K562 (cell line): Measurements from ENCODE around the gene KRTAP19-7. TPM values are rescaled to one million over a fixed set of nuclear protein-coding genes. Genes with fewer than 3 reads are reported as not detected.

Experiments
- ATAC-seq: fragments of 200-7000 bp; cut with Tn5 transposase; 3 replicates; pipeline ENCODE4 v1.9.1; 2020; ENCODE audit warnings: moderate library complexity
- BruUV-seq: library from RNA; stranded (reverse); fragments of 400-500 nt; replicated peaks from 2 replicates; lab custom pipeline; 2021; lab: Mats Ljungman, UMichigan
- CTCF ChIA-PET: fragments of 300-600 bp; formaldehyde crosslinking; extraction: SDS; loops from one replicate; lab custom pipeline; 2021; ENCODE audit warnings: low intra/inter-chr PET ratio; lab: Yijun Ruan, JAX
- POLR2A ChIA-PET: fragments of 300-600, 350-650 bp; sonication (Branson Sonifier 250); formaldehyde crosslinking; extraction: SDS; loops from one replicate; lab custom pipeline; 2021; ENCODE audit warnings: antibody characterized with exemption, inconsistent platforms; lab: Yijun Ruan, JAX
- DNase-seq, 4 experiments: peaks; one replicate each; pipeline versions ENCODE4 v3.0.0 to v3.0.0-alpha.2; 2011 to 2018; ENCODE audit warnings: low spot score in 3 of 4, mixed read lengths in 3 of 4; ENCODE audit errors: extremely low read depth in 1 of 4
- FAIRE-seq: peaks from 2 replicates; lab custom pipeline; 2011; peaks lifted over from hg19 to GRCh38; lab: Jason Lieb, UNC
- H2AFZ ChIP-seq: 2 replicates; pipeline ENCODE4 v1.6.0; 2011; ENCODE audit warnings: low read depth, low read length, control low read depth, inconsistent platforms
- H3K27ac ChIP-seq: fragments of 200-600 bp; 3 replicates; pipeline ENCODE4 v1.8.0; 2011; ENCODE audit warnings: low read depth, mild to moderate bottlenecking, control low read depth, inconsistent platforms, low read length, moderate library complexity, mixed read lengths; ENCODE audit errors: extremely low read depth
- H3K27me3 ChIP-seq, 2 experiments: fragments of 300-600 bp in 1 of 2; 2 replicates in 1 of 2; 3 replicates in 1 of 2; pipeline versions ENCODE4 v1.6.0 to v1.8.0; 2011; ENCODE audit warnings: inconsistent platforms in 2 of 2, low read length in 2 of 2, mild to moderate bottlenecking in 1 of 2, mixed read lengths in 1 of 2, moderate library complexity in 1 of 2; ENCODE audit not compliant: control insufficient read depth in 2 of 2, insufficient read depth in 2 of 2
- H3K36me3 ChIP-seq: fragments of 300-600 bp; 3 replicates; pipeline ENCODE4 v1.8.0; 2011; ENCODE audit warnings: mild to moderate bottlenecking, low read length, inconsistent platforms; ENCODE audit not compliant: control insufficient read depth, insufficient read depth
- H3K4me1 ChIP-seq, 2 experiments: fragments of 200-600 bp in 1 of 2; replicated peaks in 1 of 2; 2 replicates in 1 of 2; 3 replicates in 1 of 2; pipeline versions ENCODE4 v1.5.1 to v1.8.0; 2011; ENCODE audit warnings: inconsistent platforms in 2 of 2, low read length in 2 of 2, mild to moderate bottlenecking in 1 of 2, mixed read lengths in 1 of 2, moderate library complexity in 1 of 2; ENCODE audit not compliant: control insufficient read depth in 2 of 2, insufficient read depth in 2 of 2
- H3K4me2 ChIP-seq: 2 replicates; pipeline ENCODE4 v1.6.1; 2011; ENCODE audit warnings: low read length, control low read depth, inconsistent platforms, mixed read lengths; ENCODE audit not compliant: insufficient read depth
- H3K4me3 ChIP-seq: fragments of 200-600 bp; sonication (generic), shearing (Covaris generic); 2 replicates; pipeline ENCODE4 v1.5.1; 2016; ENCODE audit warnings: control low read depth, inconsistent platforms
- H3K79me2 ChIP-seq: fragments of 200-600 bp; 3 replicates; pipeline ENCODE4 v1.8.0; 2011; ENCODE audit warnings: low read length, inconsistent platforms; ENCODE audit not compliant: control insufficient read depth, insufficient read depth
- H3K9ac ChIP-seq, 2 experiments: 2 replicates each; pipeline versions ENCODE4 v1.6.0 to v1.6.1; 2011; ENCODE audit warnings: low read depth in 2 of 2, low read length in 2 of 2, control low read depth in 1 of 2, inconsistent platforms in 1 of 2, mild to moderate bottlenecking in 1 of 2, mixed read lengths in 1 of 2; ENCODE audit not compliant: insufficient read depth in 1 of 2
- H3K9me1 ChIP-seq: one replicate; pipeline ENCODE4 v1.6.0; 2011; ENCODE audit warnings: inconsistent platforms, mild to moderate bottlenecking, low read length, moderate library complexity; ENCODE audit not compliant: control insufficient read depth, insufficient read depth
- H3K9me3 ChIP-seq: replicated peaks from 2 replicates; pipeline ENCODE4 v1.5.1; 2011; ENCODE audit warnings: low read depth, low read length, inconsistent platforms; ENCODE audit not compliant: control insufficient read depth, insufficient read depth
- H4K20me1 ChIP-seq: replicated peaks from 2 replicates; pipeline ENCODE4 v1.6.1; 2011; ENCODE audit warnings: low read length, inconsistent platforms, mixed read lengths; ENCODE audit not compliant: control insufficient read depth, insufficient read depth
- FOS ChIP-seq: IDR thresholded peaks from 3 replicates; pipeline ENCODE4 v1.6.1; 2011; ENCODE audit not compliant: insufficient read length; ENCODE audit errors: extremely low read depth
- L3MBTL2 ChIP-seq: fragments of 450-650 bp; IDR thresholded peaks from 2 replicates; pipeline ENCODE4 v1.6.1; 2016; ENCODE audit warnings: mild to moderate bottlenecking, moderate library complexity
- PHF20 ChIP-seq: fragments of 450-650 bp; IDR thresholded peaks from 2 replicates; pipeline ENCODE4 v1.6.1; 2018; ENCODE audit not compliant: partially characterized antibody
- PREB ChIP-seq: sonication (generic); formaldehyde crosslinking; IDR thresholded peaks from 2 replicates; pipeline ENCODE4 v1.8.1; 2023; ENCODE audit warnings: mild to moderate bottlenecking, missing genetic modification reagents
- YY1 ChIP-seq, 3 experiments: IDR thresholded peaks; 2 replicates each; pipeline ENCODE4 v1.6.1; 2011; ENCODE audit warnings: low read length in 2 of 3, mild to moderate bottlenecking in 2 of 3, moderate library complexity in 2 of 3, borderline replicate concordance in 1 of 3, control low read depth in 1 of 3, low read depth in 1 of 3; ENCODE audit not compliant: insufficient read depth in 3 of 3, insufficient replicate concordance in 2 of 3, control insufficient read depth in 1 of 3, insufficient read length in 1 of 3; ENCODE audit errors: extremely low read depth in 1 of 3
- ZNF175 ChIP-seq: fragments of 200-800 bp; sonication (Bioruptor generic); IDR thresholded peaks from 2 replicates; pipeline ENCODE4 v1.6.1; 2016; ENCODE audit warnings: low read depth, mild to moderate bottlenecking, missing genetic modification characterization, missing compliant biosample characterization
- ZNF395 ChIP-seq: fragments of 200-800 bp; sonication (Bioruptor generic); IDR thresholded peaks from 2 replicates; pipeline ENCODE4 v1.6.1; 2017; ENCODE audit warnings: missing genetic modification characterization, missing compliant biosample characterization
- WGBS: fragments of 100-300 bp; shearing (Covaris generic); methylation state at CpG from one replicate; pipeline ENCODE4 v1.1.6; 2016; ENCODE audit warnings: low coverage, mixed read lengths; ENCODE audit not compliant: insufficient coverage; ENCODE audit errors: missing lambda C conversion rate; 5-methylcytosine and 5-hydroxymethylcytosine counted together
- in situ Hi-C: fragments of 300-500 bp; cut with MboI; formaldehyde crosslinking; loops from 4 replicates; pipeline ENCODE4 v1.15.0; 2018; ENCODE audit warnings: inconsistent platforms, mixed read lengths
- intact Hi-C: fragments of 100-400 bp; cut with micrococcal nuclease; formaldehyde crosslinking; loops from 2 replicates; pipeline ENCODE4 v1.14.2; 2022
- polyA plus RNA-seq, 8 experiments: library from polyadenylated mRNA; depleted of rRNA in 4 of 8; stranded (reverse) in 5 of 8; unstranded in 3 of 8; fragments of >200 nt; fragmentation: Nextera tagmentation in 2 of 8; fragmentation: Illumina TruSeq in 1 of 8; extraction: Ambion mirVana in 2 of 8; extraction: Trizol in 1 of 8; gene quantifications; 2 replicates each; pipeline versions ENCODE4 v1.2.1 to v1.2.3, GENCODE V29; 2011 to 2014; ENCODE audit warnings: inconsistent platforms in 1 of 8, missing spikeins in 1 of 8
- total RNA-seq, 7 experiments: library from RNA; depleted of rRNA in 6 of 7; stranded (reverse); fragments of >200 nt in 6 of 7; fragmentation: Illumina TruSeq in 2 of 7; extraction: Trizol in 2 of 7; gene quantifications; 2 replicates each; pipeline versions ENCODE4 v1.2.1 to v1.2.3, GENCODE V29; 2011 to 2021; ENCODE audit warnings: low replicate concordance in 1 of 7

KRTAP19-7 gene
- total and polyA plus RNA-seq, 9 of the 15 experiments (the other 6 are each of a cell fraction or from before 2014, with no cell fraction given): not detected

- no peak overlapping the region for H3K4me3 ChIP-seq
- BruUV-seq: no TSS peak
- ChIA-PET CTCF (no interaction called here), POLR2A (no interaction called here)
- no peaks in the 10 kb centered on the region for H3K79me2 ChIP-seq
- intact Hi-C loops: no loop called here
- DNase-seq (no peak), FAIRE-seq (no peak), ATAC-seq (no peak)
- in situ Hi-C loops: no loop called here
- no peak overlapping the region for H3K4me2 ChIP-seq
- no peaks in the 10 kb centered on the region for H4K20me1 ChIP-seq
- no peaks in the 10 kb centered on the region for H3K9me1 ChIP-seq
- TF ChIP-seq PREB: no peak
- TF ChIP-seq ZNF175 (CRISPR knock-in tag): no peak
- no peak for TF ChIP-seq L3MBTL2
- TF ChIP-seq YY1 (IDR thresholded peaks at IDR 0.05; ENCODE audit: borderline replicate concordance in 1 of 3, control insufficient read depth in 1 of 3, extremely low read depth in 1 of 3, insufficient read depth in 3 of 3, insufficient read length in 1 of 3, insufficient replicate concordance in 2 of 3, low read depth in 1 of 3, low read length in 2 of 3): no peak
- no peak for TF ChIP-seq ZNF395 (CRISPR knock-in tag)
- TF ChIP-seq FOS: no peak
- no peak for TF ChIP-seq PHF20
- H3K4me1 ChIP-seq: no peaks in the 10 kb centered on the region
- no peak overlapping the region for H3K27ac ChIP-seq
- no peak overlapping the region for H3K9ac ChIP-seq
- under 1% methylated on average over 6 of the region's 6 CpGs for WGBS
- H2AFZ ChIP-seq: no peak overlapping the region
- no peaks in the 10 kb centered on the region for H3K36me3 ChIP-seq
- no peaks in the 10 kb centered on the region for H3K27me3 ChIP-seq
- no peaks in the 10 kb centered on the region; the same call in 1 of the 2 replicates for H3K9me3 ChIP-seq
These were observed 2.0 kb upstream of the KRTAP19-7 start for GRCh38 chr21:30563072-30563471.
